ENCODE results near the gene MN1.
A peak's percentile ranks its signal among the peaks of the same experiment; 100 is the strongest.

MN1 gene

GRCh38 chr22:27709919-27710675, 91.5 kb downstream of the MN1 start:
- DNase-seq, result peak; percentile 22

DNA sequence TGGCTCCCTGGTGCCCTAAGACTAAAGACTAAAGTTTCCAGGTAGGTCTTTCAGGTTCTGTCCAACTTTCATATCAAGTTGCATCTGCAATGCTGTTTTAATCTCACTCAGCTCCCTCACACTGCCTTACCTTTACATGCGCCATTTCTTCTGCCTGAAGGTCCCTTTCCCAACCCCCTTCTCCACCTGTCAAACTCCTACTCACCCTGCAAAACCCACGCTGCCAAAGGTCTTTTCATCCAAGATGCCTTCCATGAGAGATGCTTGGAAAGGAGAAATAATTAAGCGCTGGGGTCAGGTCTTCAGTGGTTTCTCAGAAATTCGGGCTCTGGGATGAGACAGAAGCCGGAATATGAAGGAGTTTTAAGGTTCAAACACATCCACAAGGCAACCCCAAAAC, 95.1 kb downstream of the MN1 start:
- DNase-seq, result no peak

GRCh38 chr22:27705408-27706080, 96.0 kb downstream of the MN1 start:
- peak; percentile 12 for DNase-seq

GRCh38 chr22:27704581-27704980, 97.0 kb downstream of the MN1 start:
- no peak for DNase-seq

DNA sequence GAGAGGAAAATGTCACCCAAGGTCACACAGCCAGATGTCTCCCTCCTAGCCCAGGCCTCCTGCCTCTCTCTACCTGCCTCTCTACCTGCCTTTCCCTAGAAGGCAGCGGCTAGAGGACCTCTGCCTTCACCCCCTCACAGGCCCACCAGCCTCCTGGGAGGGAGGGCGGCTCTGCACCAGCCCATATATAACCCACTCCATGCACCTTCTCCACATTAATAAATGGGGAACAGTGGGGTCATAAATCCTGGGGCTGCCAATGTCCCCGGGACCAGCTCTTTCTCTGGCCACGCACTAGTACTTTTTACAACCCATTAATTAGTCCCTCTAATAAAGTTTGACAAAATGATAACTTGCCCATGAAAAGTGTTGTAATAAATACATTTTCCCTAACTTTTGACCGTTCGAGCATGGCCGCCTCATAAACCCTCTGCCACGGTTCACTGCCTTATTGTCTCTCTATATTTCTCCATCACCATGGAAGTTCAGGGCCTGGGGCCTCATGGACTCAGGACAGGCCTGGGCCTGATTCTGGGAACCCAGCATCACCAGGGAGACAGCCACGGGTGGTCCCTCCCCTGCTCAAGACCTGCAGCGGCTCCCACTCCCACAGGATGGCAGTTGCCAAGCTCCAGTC, 102.1 kb downstream of the MN1 start:
- no peak for DNase-seq

- no peak for DNase-seq
Observed at GRCh38 chr22:27698813-27699212, 102.7 kb downstream of the MN1 start.
